Measurements from ENCODE around the gene CTNND1.

GRCh38 chr11:57758174-57758573 is 3.4 kb upstream of the CTNND1 start:
- TF ChIP-seq GATA2 (IDR thresholded peaks at IDR 0.05; ENCODE audit: low read depth, low read length) (no peak), GATA3 (IDR thresholded peaks at IDR 0.05; ENCODE audit: low read depth, low read length) (no peak)

Measured in SH-SY5Y (cell line).